GM23338 (cell line): ENCODE measurements around the gene FBXW8. TPM values are rescaled to one million over a fixed set of nuclear protein-coding genes. Genes with fewer than 3 reads are reported as not detected.

Experiments
- ATAC-seq: fragments of 200-7000 bp; cut with Tn5 transposase; 3 replicates; pipeline ENCODE4 v1.9.1; 2020
- DNase-seq: peaks from one replicate; pipeline ENCODE4 v3.0.0-alpha.2; 2015; ENCODE audit warnings: low spot score
- H2AFZ ChIP-seq: fragments of 200-600 bp; sonication (generic); 2 replicates; pipeline ENCODE4 v1.8.0; 2016; ENCODE audit warnings: antibody characterized with exemption, mild to moderate bottlenecking, moderate library complexity
- H3F3A ChIP-seq: fragments of 200-600 bp; sonication (generic); replicated peaks from 2 replicates; pipeline ENCODE4 v1.8.0; 2017; ENCODE audit warnings: antibody characterized with exemption, mixed run types, low read depth
- H3K27ac ChIP-seq: fragments of 200-600 bp; sonication (generic); 2 replicates; pipeline ENCODE4 v1.6.1; 2016; ENCODE audit warnings: low read depth
- H3K27me3 ChIP-seq: fragments of 200-600 bp; sonication (generic); 2 replicates; pipeline ENCODE4 v1.8.0; 2016; ENCODE audit warnings: mild to moderate bottlenecking, mixed run types, moderate library complexity; ENCODE audit not compliant: insufficient read depth
- H3K36me3 ChIP-seq: fragments of 200-600 bp; sonication (generic); 2 replicates; pipeline ENCODE4 v1.8.0; 2016; ENCODE audit warnings: mild to moderate bottlenecking; ENCODE audit not compliant: insufficient read depth
- H3K4me1 ChIP-seq: fragments of 200-600 bp; sonication (generic); 2 replicates; pipeline ENCODE4 v1.8.0; 2016; ENCODE audit warnings: mild to moderate bottlenecking, moderate library complexity; ENCODE audit not compliant: insufficient read depth
- H3K4me2 ChIP-seq: fragments of 200-600 bp; sonication (generic); 2 replicates; pipeline ENCODE4 v1.7.1; 2017; ENCODE audit warnings: mixed run types
- H3K4me3 ChIP-seq: fragments of 200-600 bp; sonication (generic); 2 replicates; pipeline ENCODE4 v1.6.1; 2016; ENCODE audit warnings: mixed run types
- H3K79me2 ChIP-seq: fragments of 200-600 bp; sonication (generic); replicated peaks from 2 replicates; pipeline ENCODE4 v1.8.0; 2017; ENCODE audit warnings: mild to moderate bottlenecking; ENCODE audit not compliant: insufficient read depth
- H3K9me2 ChIP-seq: fragments of 200-600 bp; sonication (generic); 2 replicates; pipeline ENCODE4 v1.8.0; 2017; ENCODE audit not compliant: insufficient read depth
- H4K20me1 ChIP-seq: fragments of 200-600 bp; sonication (generic); replicated peaks from 2 replicates; pipeline ENCODE4 v1.8.0; 2017; ENCODE audit warnings: mild to moderate bottlenecking; ENCODE audit not compliant: insufficient read depth
- H3K27ac Mint-ChIP-seq: 2 replicates; pipeline ENCODE4 v1.8.0; 2020; ENCODE audit warnings: inconsistent platforms, mild to moderate bottlenecking, moderate library complexity, mixed read lengths
- H3K27me3 Mint-ChIP-seq: 3 replicates; pipeline ENCODE4 v1.8.0; 2022; ENCODE audit warnings: low read depth, mild to moderate bottlenecking, moderate library complexity, mixed read lengths, inconsistent platforms; ENCODE audit not compliant: insufficient read depth, poor library complexity
- H3K36me3 Mint-ChIP-seq: 3 replicates; pipeline ENCODE4 v1.8.0; 2021; ENCODE audit warnings: low read depth, mild to moderate bottlenecking, inconsistent platforms, moderate library complexity, mixed read lengths
- H3K4me1 Mint-ChIP-seq: 3 replicates; pipeline ENCODE4 v1.8.0; 2020; ENCODE audit warnings: mild to moderate bottlenecking, inconsistent platforms, mixed read lengths
- H3K4me3 Mint-ChIP-seq: 3 replicates; pipeline ENCODE4 v1.8.0; 2021; ENCODE audit warnings: moderate library complexity, mild to moderate bottlenecking, inconsistent platforms, mixed read lengths
- H3K9me3 Mint-ChIP-seq: 3 replicates; pipeline ENCODE4 v1.8.0; 2020; ENCODE audit warnings: moderate library complexity, mild to moderate bottlenecking, inconsistent platforms, mixed read lengths
- CREB1 ChIP-seq: fragments of 250-450 bp; sonication (Bioruptor Pico); IDR thresholded peaks from 2 replicates; pipeline ENCODE4 v1.5.0; 2020; ENCODE audit warnings: low read depth, mild to moderate bottlenecking, moderate library complexity
- JUNB ChIP-seq: IDR thresholded peaks from one replicate; pipeline ENCODE4 v1.6.1; 2016; ENCODE audit warnings: antibody characterized with exemption; ENCODE audit not compliant: unreplicated experiment
- NANOG ChIP-seq: IDR thresholded peaks from 2 replicates; pipeline ENCODE4 v1.6.1; 2016; ENCODE audit warnings: antibody characterized with exemption, borderline replicate concordance
- POLR2AphosphoS5 ChIP-seq: IDR thresholded peaks from 2 replicates; pipeline ENCODE4 v1.6.1; 2016; ENCODE audit warnings: antibody characterized with exemption, low read depth
- STAT1 ChIP-seq: IDR thresholded peaks from one replicate; pipeline ENCODE4 v1.6.1; 2016; ENCODE audit warnings: antibody characterized with exemption; ENCODE audit not compliant: unreplicated experiment
- ZNF114 ChIP-seq: fragments of 250-450 bp; sonication (Bioruptor Pico); IDR thresholded peaks from 2 replicates; pipeline ENCODE4 v1.5.0; 2020; ENCODE audit warnings: mild to moderate bottlenecking, moderate library complexity
- polyA plus RNA-seq: library from polyadenylated mRNA; unstranded; fragments of >200 nt; fragmentation: Nextera tagmentation; extraction: Ambion mirVana; gene quantifications from 2 replicates; pipeline ENCODE4 v1.2.1, GENCODE V29; 2016
- total RNA-seq: library from RNA; depleted of rRNA; stranded (reverse); fragments of >200 nt; shearing (Covaris generic); gene quantifications from 2 replicates; pipeline ENCODE4 v1.2.3, GENCODE V29; 2014
- TF ChIP-seq, protein P1 (sequence below): fragments of 250-450 bp; sonication (Bioruptor Pico); IDR thresholded peaks from 2 replicates; pipeline ENCODE4 v1.5.0; 2020; ENCODE audit warnings: mild to moderate bottlenecking, moderate library complexity
- TF ChIP-seq, protein P2 (sequence below): IDR thresholded peaks from 2 replicates; pipeline ENCODE4 v1.6.1; 2016; ENCODE audit warnings: antibody characterized with exemption
- TF ChIP-seq, protein P3 (sequence below): IDR thresholded peaks from one replicate; pipeline ENCODE4 v1.6.1; 2018; ENCODE audit warnings: antibody characterized with exemption; ENCODE audit not compliant: unreplicated experiment
- TF ChIP-seq, protein P4 (sequence below), 2 experiments: fragments of 200-600 bp in 1 of 2; sonication (generic) in 1 of 2; conservative IDR thresholded peaks; 2 replicates each; pipeline versions ENCODE4 v1.5.1 to v1.6.1; 2016 to 2017; ENCODE audit warnings: antibody characterized with exemption in 2 of 2, low read depth in 2 of 2, mild to moderate bottlenecking in 2 of 2, moderate library complexity in 1 of 2

FBXW8 gene
- total and polyA plus RNA-seq, 2 experiments from 2014 or later, result 4.6 to 13.9 TPM

DNA sequence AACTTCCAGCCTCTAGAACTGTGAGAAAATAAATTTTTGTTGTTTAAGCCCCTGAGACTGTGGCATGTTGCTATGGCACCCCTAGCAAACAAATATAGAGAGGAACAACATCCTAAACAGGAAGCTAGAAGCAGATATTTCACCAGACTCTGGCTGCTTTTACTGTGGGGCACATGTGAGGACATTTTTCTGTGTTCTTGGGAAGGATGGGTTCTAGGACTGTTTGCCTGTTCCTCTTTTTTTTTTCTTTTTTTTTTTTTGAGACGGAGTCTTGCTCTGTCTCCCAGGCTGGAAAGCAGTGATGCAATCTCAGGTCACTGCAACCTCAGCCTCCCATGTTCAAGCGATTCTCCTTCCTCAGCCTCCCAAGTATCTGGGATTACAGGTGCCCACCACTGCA is 25.3 kb upstream of the FBXW8 start:
- TF ChIP-seq CREB1, result no peak
- TF ChIP-seq STAT1, result no peak
- TF ChIP-seq, protein P1, sequence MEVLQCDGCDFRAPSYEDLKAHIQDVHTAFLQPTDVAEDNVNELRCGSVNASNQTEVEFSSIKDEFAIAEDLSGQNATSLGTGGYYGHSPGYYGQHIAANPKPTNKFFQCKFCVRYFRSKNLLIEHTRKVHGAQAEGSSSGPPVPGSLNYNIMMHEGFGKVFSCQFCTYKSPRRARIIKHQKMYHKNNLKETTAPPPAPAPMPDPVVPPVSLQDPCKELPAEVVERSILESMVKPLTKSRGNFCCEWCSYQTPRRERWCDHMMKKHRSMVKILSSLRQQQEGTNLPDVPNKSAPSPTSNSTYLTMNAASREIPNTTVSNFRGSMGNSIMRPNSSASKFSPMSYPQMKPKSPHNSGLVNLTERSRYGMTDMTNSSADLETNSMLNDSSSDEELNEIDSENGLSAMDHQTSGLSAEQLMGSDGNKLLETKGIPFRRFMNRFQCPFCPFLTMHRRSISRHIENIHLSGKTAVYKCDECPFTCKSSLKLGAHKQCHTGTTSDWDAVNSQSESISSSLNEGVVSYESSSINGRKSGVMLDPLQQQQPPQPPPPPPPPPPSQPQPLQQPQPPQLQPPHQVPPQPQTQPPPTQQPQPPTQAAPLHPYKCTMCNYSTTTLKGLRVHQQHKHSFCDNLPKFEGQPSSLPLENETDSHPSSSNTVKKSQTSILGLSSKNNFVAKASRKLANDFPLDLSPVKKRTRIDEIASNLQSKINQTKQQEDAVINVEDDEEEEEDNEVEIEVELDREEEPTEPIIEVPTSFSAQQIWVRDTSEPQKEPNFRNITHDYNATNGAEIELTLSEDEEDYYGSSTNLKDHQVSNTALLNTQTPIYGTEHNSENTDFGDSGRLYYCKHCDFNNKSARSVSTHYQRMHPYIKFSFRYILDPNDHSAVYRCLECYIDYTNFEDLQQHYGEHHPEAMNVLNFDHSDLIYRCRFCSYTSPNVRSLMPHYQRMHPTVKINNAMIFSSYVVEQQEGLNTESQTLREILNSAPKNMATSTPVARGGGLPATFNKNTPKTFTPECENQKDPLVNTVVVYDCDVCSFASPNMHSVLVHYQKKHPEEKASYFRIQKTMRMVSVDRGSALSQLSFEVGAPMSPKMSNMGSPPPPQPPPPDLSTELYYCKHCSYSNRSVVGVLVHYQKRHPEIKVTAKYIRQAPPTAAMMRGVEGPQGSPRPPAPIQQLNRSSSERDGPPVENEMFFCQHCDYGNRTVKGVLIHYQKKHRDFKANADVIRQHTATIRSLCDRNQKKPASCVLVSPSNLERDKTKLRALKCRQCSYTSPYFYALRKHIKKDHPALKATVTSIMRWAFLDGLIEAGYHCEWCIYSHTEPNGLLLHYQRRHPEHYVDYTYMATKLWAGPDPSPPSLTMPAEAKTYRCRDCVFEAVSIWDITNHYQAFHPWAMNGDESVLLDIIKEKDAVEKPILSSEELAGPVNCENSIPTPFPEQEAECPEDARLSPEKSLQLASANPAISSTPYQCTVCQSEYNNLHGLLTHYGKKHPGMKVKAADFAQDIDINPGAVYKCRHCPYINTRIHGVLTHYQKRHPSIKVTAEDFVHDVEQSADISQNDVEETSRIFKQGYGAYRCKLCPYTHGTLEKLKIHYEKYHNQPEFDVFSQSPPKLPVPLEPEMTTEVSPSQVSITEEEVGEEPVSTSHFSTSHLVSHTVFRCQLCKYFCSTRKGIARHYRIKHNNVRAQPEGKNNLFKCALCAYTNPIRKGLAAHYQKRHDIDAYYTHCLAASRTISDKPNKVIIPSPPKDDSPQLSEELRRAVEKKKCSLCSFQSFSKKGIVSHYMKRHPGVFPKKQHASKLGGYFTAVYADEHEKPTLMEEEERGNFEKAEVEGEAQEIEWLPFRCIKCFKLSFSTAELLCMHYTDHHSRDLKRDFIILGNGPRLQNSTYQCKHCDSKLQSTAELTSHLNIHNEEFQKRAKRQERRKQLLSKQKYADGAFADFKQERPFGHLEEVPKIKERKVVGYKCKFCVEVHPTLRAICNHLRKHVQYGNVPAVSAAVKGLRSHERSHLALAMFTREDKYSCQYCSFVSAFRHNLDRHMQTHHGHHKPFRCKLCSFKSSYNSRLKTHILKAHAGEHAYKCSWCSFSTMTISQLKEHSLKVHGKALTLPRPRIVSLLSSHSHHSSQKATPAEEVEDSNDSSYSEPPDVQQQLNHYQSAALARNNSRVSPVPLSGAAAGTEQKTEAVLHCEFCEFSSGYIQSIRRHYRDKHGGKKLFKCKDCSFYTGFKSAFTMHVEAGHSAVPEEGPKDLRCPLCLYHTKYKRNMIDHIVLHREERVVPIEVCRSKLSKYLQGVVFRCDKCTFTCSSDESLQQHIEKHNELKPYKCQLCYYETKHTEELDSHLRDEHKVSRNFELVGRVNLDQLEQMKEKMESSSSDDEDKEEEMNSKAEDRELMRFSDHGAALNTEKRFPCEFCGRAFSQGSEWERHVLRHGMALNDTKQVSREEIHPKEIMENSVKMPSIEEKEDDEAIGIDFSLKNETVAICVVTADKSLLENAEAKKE, result no peak
- TF ChIP-seq POLR2AphosphoS5, result no peak
- no peak for TF ChIP-seq ZNF114 (CRISPR knock-in tag)
- H3K27ac Mint-ChIP-seq, result no peak overlapping the region

DNA sequence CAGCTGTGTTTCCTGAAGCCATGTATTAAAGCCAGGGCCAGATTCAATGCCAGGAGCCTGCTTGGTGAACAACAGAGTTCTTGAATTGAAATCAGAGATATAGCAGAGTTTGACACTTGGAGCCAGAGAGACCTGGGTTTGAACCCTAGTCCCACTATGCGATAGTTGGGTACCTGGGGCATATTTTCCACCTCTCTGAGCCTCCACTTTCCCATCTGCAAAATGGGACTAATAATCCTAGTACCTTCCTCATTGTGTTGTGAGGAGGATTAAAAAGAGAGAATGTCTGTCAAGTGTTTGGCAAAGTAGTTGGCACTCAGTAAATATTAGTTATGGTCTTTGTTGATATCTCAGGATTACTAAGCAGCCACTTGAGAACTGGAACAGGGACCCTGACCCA is 23.5 kb upstream of the FBXW8 start:
- Mint-ChIP-seq H3K27me3 (peaks cover 16% of the 10 kb centered on the region), H3K27ac (no peak overlapping the region), H3K36me3 (no peaks in the 10 kb centered on the region), H3K4me3 (no peak overlapping the region), H3K9me3 (no peaks in the 10 kb centered on the region), H3K4me1 (peaks cover 5% of the 10 kb centered on the region; the same call in 2 of the 3 replicates)
- Histone ChIP-seq H3K79me2 (no peaks in the 10 kb centered on the region), H3K4me3 (no peak overlapping the region), H3F3A (peaks cover 4% of the 10 kb centered on the region; the same call in 1 of the 2 replicates), H3K4me1 (peaks cover 5% of the 10 kb centered on the region), H3K9me2 (no peaks in the 10 kb centered on the region), H3K4me2 (no peak overlapping the region), H3K36me3 (no peaks in the 10 kb centered on the region), H3K27ac (no peak overlapping the region), H4K20me1 (no peaks in the 10 kb centered on the region), H3K27me3 (peaks cover 27% of the 10 kb centered on the region), H2AFZ (no peak overlapping the region)
- DNase-seq (no peak), ATAC-seq (no peak)
- TF ChIP-seq STAT1, result no peak
- TF ChIP-seq NANOG, result no peak
- TF ChIP-seq, protein P2, sequence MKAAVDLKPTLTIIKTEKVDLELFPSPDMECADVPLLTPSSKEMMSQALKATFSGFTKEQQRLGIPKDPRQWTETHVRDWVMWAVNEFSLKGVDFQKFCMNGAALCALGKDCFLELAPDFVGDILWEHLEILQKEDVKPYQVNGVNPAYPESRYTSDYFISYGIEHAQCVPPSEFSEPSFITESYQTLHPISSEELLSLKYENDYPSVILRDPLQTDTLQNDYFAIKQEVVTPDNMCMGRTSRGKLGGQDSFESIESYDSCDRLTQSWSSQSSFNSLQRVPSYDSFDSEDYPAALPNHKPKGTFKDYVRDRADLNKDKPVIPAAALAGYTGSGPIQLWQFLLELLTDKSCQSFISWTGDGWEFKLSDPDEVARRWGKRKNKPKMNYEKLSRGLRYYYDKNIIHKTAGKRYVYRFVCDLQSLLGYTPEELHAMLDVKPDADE, result no peak
- no peak for TF ChIP-seq CREB1
- TF ChIP-seq JUNB, result no peak
- TF ChIP-seq, protein P3, sequence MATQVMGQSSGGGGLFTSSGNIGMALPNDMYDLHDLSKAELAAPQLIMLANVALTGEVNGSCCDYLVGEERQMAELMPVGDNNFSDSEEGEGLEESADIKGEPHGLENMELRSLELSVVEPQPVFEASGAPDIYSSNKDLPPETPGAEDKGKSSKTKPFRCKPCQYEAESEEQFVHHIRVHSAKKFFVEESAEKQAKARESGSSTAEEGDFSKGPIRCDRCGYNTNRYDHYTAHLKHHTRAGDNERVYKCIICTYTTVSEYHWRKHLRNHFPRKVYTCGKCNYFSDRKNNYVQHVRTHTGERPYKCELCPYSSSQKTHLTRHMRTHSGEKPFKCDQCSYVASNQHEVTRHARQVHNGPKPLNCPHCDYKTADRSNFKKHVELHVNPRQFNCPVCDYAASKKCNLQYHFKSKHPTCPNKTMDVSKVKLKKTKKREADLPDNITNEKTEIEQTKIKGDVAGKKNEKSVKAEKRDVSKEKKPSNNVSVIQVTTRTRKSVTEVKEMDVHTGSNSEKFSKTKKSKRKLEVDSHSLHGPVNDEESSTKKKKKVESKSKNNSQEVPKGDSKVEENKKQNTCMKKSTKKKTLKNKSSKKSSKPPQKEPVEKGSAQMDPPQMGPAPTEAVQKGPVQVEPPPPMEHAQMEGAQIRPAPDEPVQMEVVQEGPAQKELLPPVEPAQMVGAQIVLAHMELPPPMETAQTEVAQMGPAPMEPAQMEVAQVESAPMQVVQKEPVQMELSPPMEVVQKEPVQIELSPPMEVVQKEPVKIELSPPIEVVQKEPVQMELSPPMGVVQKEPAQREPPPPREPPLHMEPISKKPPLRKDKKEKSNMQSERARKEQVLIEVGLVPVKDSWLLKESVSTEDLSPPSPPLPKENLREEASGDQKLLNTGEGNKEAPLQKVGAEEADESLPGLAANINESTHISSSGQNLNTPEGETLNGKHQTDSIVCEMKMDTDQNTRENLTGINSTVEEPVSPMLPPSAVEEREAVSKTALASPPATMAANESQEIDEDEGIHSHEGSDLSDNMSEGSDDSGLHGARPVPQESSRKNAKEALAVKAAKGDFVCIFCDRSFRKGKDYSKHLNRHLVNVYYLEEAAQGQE, result no peak
- TF ChIP-seq, protein P4, sequence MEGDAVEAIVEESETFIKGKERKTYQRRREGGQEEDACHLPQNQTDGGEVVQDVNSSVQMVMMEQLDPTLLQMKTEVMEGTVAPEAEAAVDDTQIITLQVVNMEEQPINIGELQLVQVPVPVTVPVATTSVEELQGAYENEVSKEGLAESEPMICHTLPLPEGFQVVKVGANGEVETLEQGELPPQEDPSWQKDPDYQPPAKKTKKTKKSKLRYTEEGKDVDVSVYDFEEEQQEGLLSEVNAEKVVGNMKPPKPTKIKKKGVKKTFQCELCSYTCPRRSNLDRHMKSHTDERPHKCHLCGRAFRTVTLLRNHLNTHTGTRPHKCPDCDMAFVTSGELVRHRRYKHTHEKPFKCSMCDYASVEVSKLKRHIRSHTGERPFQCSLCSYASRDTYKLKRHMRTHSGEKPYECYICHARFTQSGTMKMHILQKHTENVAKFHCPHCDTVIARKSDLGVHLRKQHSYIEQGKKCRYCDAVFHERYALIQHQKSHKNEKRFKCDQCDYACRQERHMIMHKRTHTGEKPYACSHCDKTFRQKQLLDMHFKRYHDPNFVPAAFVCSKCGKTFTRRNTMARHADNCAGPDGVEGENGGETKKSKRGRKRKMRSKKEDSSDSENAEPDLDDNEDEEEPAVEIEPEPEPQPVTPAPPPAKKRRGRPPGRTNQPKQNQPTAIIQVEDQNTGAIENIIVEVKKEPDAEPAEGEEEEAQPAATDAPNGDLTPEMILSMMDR (conservative IDR thresholded peaks at IDR 0.05; ENCODE audit: low read depth in 2 of 2), result no peak
- TF ChIP-seq POLR2AphosphoS5, result no peak

More for the DNA sequence above, 25.3 kb upstream of the FBXW8 start:
- H2AFZ ChIP-seq, result no peak overlapping the region
- no peak overlapping the region for H3K27ac ChIP-seq
- no peak for ATAC-seq
- H3K4me3 ChIP-seq, result no peak overlapping the region
- Mint-ChIP-seq H3K4me3 (no peak overlapping the region), H3K4me1 (peaks cover 10% of the 10 kb centered on the region), H3K36me3 (no peaks in the 10 kb centered on the region; the same call in 2 of the 3 replicates), H3K9me3 (no peaks in the 10 kb centered on the region; the same call in 1 of the 3 replicates), H3K27me3 (peaks cover 27% of the 10 kb centered on the region)
- peaks cover 13% of the 10 kb centered on the region for H3F3A ChIP-seq
- no peak for DNase-seq
- peaks cover 41% of the 10 kb centered on the region for H3K27me3 ChIP-seq
- H3K9me2 ChIP-seq, result no peaks in the 10 kb centered on the region
- H3K36me3 ChIP-seq, result no peaks in the 10 kb centered on the region
- no peak overlapping the region for H3K4me2 ChIP-seq
- no peaks in the 10 kb centered on the region for H4K20me1 ChIP-seq
- H3K4me1 ChIP-seq, result peaks cover 13% of the 10 kb centered on the region
- H3K79me2 ChIP-seq, result no peaks in the 10 kb centered on the region
